Coronary artery (tissue), 2 donors: Measurements from ENCODE around the gene FBXL7.

Source experiments
- DNase-seq: peaks from one replicate; pipeline ENCODE4 v3.0.0-alpha.2; 2017; ENCODE audit warnings: low spot score
- H3K27ac ChIP-seq, 2 donors: fragments of 200-600 bp; sonication (generic); one replicate each; pipeline ENCODE4 v1.5.1; 2016 to 2019
- H3K4me3 ChIP-seq: fragments of 200-600 bp; sonication (generic); 2 replicates; pipeline ENCODE4 v1.5.1; 2016; ENCODE audit warnings: mild to moderate bottlenecking, moderate library complexity
- CTCF ChIP-seq: fragments of 200-600 bp; sonication (generic); IDR thresholded peaks from one replicate; pipeline ENCODE4 v1.5.1; 2019; ENCODE audit warnings: antibody characterized with exemption

Gene FBXL7

DNA sequence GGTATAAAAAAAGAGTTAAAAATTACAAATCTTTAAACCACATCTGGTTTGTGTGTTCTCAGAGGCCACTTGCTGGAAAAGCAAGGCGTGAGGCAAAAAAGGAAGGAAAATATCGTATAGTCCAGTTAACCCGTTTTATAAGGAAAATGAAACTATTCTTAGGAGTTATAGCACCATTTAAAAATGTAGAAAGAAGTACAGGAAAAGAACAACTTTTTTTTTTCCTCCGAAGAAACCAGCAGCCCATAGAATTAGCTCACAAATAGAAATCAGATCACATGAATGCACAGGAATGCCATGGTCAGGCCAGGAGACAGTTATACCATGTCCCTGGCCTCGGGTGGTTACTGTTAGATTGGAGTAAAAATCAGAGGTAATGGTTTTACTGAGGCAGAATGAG, 241.6 kb downstream of the FBXL7 start:
- no peak for DNase-seq
- Histone ChIP-seq H3K4me3 (no peak overlapping the region), H3K27ac (no peak overlapping the region)
- TF ChIP-seq CTCF = no peak

GRCh38 chr5:15746833-15747232, 246.9 kb downstream of the FBXL7 start:
- no peak overlapping the region for H3K27ac ChIP-seq
- H3K4me3 ChIP-seq = no peak overlapping the region
- no peak for TF ChIP-seq CTCF
- DNase-seq = no peak

GRCh38 chr5:15748266-15748665, 248.3 kb downstream of the FBXL7 start:
- TF ChIP-seq CTCF = no peak
- Histone ChIP-seq H3K4me3 (no peak overlapping the region), H3K27ac (no peak overlapping the region)
- DNase-seq = no peak

- Histone ChIP-seq H3K27ac (no peak overlapping the region), H3K4me3 (peak overlapping the region; percentile 49)
- no peak for DNase-seq
- TF ChIP-seq CTCF = no peak
Observed at GRCh38 chr5:15752663-15753285, 252.8 kb downstream of the FBXL7 start.

DNA sequence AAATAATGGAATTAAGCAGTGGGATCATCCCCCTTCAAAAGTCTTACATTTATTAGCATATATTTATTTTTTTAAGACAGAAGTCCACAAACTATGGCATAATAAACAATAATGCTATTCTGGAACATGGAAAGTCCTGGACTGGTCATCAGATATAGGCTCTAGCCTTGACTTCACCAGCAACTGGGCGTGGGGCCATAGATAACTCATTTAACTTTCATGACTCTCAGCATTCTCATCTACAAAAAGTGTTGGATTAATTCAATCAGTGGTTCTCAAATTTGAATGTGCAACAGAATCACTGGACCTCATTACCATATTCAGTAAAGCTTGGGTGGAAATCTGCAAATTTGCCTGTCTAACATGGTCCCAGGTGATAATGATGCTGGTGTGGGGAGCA, 253.8 kb downstream of the FBXL7 start:
- DNase-seq = no peak
- TF ChIP-seq CTCF = no peak
- Histone ChIP-seq H3K27ac (no peak overlapping the region), H3K4me3 (no peak overlapping the region)

DNA sequence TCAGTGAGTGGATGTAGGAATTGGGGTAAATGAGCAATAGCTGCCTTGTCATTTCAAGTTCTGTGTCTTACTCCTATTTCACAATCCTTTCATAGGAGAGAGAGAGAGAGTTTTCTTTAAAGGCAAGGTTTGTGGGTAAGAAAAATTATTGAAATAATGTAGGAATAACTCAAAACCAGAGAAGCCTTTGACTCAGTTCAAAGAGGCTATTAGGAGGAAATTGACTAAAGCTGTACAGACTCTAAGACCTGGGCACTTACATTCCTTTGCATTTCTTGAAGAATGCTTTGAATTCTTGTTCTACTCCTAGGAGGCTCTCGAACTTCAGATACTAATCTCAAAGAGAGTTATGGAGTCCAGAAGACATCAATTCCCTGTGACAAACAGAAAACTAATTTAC, 257.1 kb downstream of the FBXL7 start:
- TF ChIP-seq CTCF = no peak
- Histone ChIP-seq H3K27ac (no peak overlapping the region), H3K4me3 (no peak overlapping the region)
- no peak for DNase-seq

GRCh38 chr5:15757619-15758018, 257.6 kb downstream of the FBXL7 start:
- Histone ChIP-seq H3K27ac (no peak overlapping the region), H3K4me3 (no peak overlapping the region)
- no peak for DNase-seq
- no peak for TF ChIP-seq CTCF
